Neural crest cell (in vitro differentiated cells): ENCODE results near the gene PRR12. TPM values are rescaled to one million over a fixed set of nuclear protein-coding genes. Genes with fewer than 3 reads are reported as not detected.

ENCODE experiments used
- DNase-seq: peaks from one replicate; pipeline ENCODE4 v3.0.0; 2021; ENCODE audit warnings: low read depth, mixed read lengths, low spot score
- H3K27ac Mint-ChIP-seq: one replicate; pipeline ENCODE4 v1.8.0; 2021; ENCODE audit warnings: mild to moderate bottlenecking, mixed read lengths; ENCODE audit not compliant: unreplicated experiment
- H3K27me3 Mint-ChIP-seq: 2 replicates; pipeline ENCODE4 v1.8.0; 2021; ENCODE audit warnings: low read depth, mild to moderate bottlenecking, mixed read lengths
- H3K36me3 Mint-ChIP-seq: 2 replicates; pipeline ENCODE4 v1.8.0; 2021; ENCODE audit warnings: low read depth, mild to moderate bottlenecking, mixed read lengths
- H3K4me1 Mint-ChIP-seq: 2 replicates; pipeline ENCODE4 v1.8.0; 2021; ENCODE audit warnings: mixed read lengths
- H3K4me3 Mint-ChIP-seq: one replicate; pipeline ENCODE4 v1.8.0; 2021; ENCODE audit warnings: mild to moderate bottlenecking, mixed read lengths
- H3K9me3 Mint-ChIP-seq: 2 replicates; pipeline ENCODE4 v1.8.0; 2021; ENCODE audit warnings: mixed read lengths
- total RNA-seq: library from RNA; stranded (reverse); gene quantifications from 2 replicates; pipeline ENCODE4 v1.2.1, GENCODE V29; 2021
- TF ChIP-seq, protein P1 (sequence below): fragments of 200-600 bp; sonication (generic); conservative IDR thresholded peaks from 2 replicates; pipeline ENCODE4 v1.5.0; 2021; ENCODE audit warnings: antibody characterized with exemption, mild to moderate bottlenecking

The PRR12 gene
- total RNA-seq, 1 donor from 2014 or later = 51.7 TPM

DNA sequence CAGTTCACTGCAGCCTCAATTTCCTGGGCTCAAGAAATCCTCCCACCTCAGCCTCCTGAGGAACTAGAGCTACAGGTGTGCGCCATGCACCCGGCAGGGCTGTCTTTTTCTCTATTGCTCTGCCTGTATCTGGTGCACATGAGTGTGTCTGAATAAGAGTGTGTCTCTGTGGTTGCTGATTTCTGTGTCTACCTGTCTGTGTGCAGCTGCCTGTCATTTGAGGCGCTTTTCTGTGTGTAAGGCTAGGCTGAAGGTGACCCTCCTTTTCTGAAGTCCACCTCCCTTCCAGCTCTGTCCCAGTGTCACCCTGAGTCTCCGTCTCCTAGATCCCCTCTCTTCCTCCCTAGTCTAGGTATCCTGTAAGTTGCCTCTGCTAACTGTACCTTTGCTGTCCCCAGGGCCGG lies 1.5 kb upstream of the PRR12 start:
- H3K4me1 Mint-ChIP-seq = peaks cover 27% of the 10 kb centered on the region
- H3K4me3 Mint-ChIP-seq = peak overlapping the region; percentile 68
- H3K9me3 Mint-ChIP-seq = no peaks in the 10 kb centered on the region
- H3K27me3 Mint-ChIP-seq = peaks cover 5% of the 10 kb centered on the region
- TF ChIP-seq, protein P1, sequence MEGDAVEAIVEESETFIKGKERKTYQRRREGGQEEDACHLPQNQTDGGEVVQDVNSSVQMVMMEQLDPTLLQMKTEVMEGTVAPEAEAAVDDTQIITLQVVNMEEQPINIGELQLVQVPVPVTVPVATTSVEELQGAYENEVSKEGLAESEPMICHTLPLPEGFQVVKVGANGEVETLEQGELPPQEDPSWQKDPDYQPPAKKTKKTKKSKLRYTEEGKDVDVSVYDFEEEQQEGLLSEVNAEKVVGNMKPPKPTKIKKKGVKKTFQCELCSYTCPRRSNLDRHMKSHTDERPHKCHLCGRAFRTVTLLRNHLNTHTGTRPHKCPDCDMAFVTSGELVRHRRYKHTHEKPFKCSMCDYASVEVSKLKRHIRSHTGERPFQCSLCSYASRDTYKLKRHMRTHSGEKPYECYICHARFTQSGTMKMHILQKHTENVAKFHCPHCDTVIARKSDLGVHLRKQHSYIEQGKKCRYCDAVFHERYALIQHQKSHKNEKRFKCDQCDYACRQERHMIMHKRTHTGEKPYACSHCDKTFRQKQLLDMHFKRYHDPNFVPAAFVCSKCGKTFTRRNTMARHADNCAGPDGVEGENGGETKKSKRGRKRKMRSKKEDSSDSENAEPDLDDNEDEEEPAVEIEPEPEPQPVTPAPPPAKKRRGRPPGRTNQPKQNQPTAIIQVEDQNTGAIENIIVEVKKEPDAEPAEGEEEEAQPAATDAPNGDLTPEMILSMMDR = no peak
- no peak for DNase-seq
- no peak overlapping the region for H3K27ac Mint-ChIP-seq
- H3K36me3 Mint-ChIP-seq = peaks cover 3% of the 10 kb centered on the region

DNA sequence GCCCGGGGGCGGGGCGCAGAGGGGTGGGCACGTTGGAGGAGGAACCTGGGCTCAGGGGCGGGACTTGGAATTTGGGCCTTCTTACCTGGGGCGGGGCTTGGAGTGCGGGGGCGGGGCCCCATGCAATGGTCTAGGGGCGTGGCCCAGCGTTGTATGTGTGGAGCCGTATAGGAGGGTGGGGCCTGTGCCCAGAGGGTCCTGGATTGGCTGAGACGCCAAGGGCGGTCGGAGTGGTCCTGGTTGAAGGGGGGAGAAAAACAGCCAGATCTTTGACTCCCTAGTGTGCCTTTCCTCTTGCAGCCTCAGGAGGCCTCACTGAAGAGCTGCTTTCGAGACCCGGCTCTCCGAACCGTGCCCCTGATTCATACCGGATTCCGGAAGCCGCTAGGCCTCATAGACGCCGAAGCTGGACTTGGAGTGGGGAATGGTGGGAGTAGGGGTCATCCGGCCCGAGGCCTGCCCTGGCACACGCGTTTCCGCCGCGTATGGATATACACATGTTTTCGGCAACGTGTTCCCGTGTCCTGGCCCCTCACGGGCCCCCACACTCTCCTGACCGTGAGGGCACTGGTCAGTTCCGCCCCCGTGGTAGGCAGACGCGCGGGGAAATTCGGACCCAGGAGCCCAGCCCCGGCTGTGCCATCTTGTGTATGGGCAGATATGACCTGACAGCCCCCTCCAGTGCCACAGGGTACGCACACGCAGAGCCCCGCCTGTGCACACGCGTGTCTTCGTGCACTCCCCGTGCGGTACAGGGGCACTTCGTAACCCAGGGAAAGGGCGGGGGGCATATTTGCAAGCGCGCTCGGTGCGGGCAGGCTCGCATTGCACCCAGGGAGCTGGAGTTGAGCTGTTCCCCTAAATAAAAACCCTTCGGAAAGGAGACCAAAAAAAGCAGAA lies 661 bp upstream of the PRR12 start:
- H3K4me1 Mint-ChIP-seq = peaks cover 27% of the 10 kb centered on the region
- H3K27ac Mint-ChIP-seq = peak overlapping the region; percentile 75
- H3K9me3 Mint-ChIP-seq = no peaks in the 10 kb centered on the region
- H3K36me3 Mint-ChIP-seq = peaks cover 3% of the 10 kb centered on the region
- TF ChIP-seq, protein P1 = no peak
- DNase-seq = peak; percentile 89
- H3K27me3 Mint-ChIP-seq = peaks cover 5% of the 10 kb centered on the region
- peak overlapping the region; percentile 90 for H3K4me3 Mint-ChIP-seq

DNA sequence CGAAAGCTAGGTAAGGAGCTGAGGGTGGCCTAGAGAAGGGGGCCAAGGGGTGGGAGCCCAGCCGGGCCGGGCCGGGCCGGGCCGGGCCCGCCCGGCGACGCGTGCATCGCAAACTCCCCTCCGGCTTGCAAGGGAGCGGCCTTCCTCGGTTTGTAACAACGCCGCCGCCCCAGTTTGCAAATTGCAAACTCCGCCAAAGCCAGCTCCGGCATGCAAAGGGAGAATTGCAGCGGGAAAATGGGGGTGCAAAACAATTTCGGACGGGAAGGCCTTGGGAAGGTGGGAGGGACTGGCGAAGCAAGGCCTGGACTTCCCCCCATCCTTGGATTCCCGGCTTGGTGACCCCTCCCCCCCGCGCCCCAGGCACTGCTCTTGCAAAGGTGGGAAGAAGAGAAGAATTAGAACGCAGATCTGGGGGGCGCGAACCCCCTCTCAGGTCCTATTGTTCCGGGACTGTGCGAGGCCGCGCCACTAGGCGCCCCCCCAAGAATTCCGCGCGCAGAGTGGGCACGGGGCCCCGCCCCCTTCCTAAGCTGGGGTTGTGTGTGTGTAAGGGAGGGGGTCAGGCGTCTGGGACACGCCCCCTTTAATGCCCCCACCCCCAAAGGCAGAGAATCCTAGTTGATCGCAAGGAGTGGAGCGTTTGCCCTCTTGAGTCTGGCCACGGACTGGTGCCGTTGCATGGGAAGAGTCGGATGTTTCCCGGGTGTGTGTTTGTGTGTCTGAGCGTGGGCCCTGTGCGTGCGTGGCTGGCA lies 926 bp downstream of the PRR12 start:
- H3K9me3 Mint-ChIP-seq = no peaks in the 10 kb centered on the region
- peak; percentile 22 for DNase-seq
- peaks cover 5% of the 10 kb centered on the region for H3K27me3 Mint-ChIP-seq
- H3K4me3 Mint-ChIP-seq = peak overlapping the region; percentile 90
- TF ChIP-seq, protein P1 = no peak
- peak overlapping the region; percentile 88 for H3K27ac Mint-ChIP-seq
- peaks cover 27% of the 10 kb centered on the region for H3K4me1 Mint-ChIP-seq
- H3K36me3 Mint-ChIP-seq = peaks cover 3% of the 10 kb centered on the region

DNA sequence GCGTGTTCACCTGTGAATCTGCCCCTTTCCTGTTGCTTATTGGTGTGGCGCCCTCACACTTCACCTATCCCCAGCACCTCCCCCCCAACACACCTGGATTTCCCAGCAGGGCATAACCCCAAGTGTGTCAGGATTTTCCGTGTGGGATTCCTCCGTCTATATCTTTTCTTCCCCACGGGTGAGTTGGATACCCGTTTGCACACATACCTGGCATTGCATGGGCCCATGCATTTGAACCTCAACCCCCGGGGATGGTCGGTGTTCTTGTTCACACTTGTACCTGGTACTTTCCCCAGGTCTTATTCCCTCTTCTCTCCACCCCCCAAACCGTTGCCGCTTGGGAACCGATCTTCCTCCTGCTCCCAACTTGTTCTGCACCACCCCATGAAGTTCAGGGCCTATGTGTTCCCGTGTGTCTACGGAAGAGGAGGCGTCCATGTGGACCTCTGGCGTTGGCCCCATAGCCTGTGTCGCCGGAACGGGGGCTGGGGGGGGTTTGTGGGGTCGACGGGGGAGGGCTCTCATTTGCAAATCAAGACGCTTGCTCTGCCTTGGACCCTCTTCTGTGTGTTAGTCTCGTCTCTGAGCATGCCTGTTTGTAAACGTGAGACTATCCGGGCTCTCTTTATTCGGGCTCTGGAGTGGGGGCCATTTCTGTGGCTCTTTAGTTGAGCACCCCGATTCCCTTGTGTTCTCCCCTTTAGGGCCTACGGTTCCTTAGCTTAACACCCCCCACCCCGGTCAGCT lies 1.7 kb downstream of the PRR12 start:
- Mint-ChIP-seq H3K36me3 (peaks cover 3% of the 10 kb centered on the region), H3K9me3 (no peaks in the 10 kb centered on the region), H3K4me1 (peaks cover 27% of the 10 kb centered on the region), H3K27me3 (peaks cover 5% of the 10 kb centered on the region), H3K27ac (peak overlapping the region; percentile 88), H3K4me3 (peak overlapping the region; percentile 90)
- peak; percentile 26 for DNase-seq
- TF ChIP-seq, protein P1 = no peak
